ENCODE data around the gene CCDC148. TPM values are rescaled to one million over a fixed set of nuclear protein-coding genes. Genes with fewer than 3 reads are reported as not detected.

CCDC148 gene
- total RNA-seq, 1 donor from 2014 or later = 3.4 TPM

GRCh38 chr2:158432117-158432516 is 24.4 kb downstream of the CCDC148 start:
- DNase-seq (ENCODE audit: low spot score) = no peak

GRCh38 chr2:158414538-158414937 is 42.0 kb downstream of the CCDC148 start:
- DNase-seq (ENCODE audit: low spot score) = no peak

- no peak for DNase-seq (ENCODE audit: low spot score)
Measured at GRCh38 chr2:158413581-158413980, 43.0 kb downstream of the CCDC148 start.

GRCh38 chr2:158412206-158412605 is 44.3 kb downstream of the CCDC148 start:
- DNase-seq (ENCODE audit: low spot score) = no peak

GRCh38 chr2:158411748-158412147 is 44.8 kb downstream of the CCDC148 start:
- DNase-seq (ENCODE audit: low spot score) = no peak

- no peak for DNase-seq (ENCODE audit: low spot score)
Measured at GRCh38 chr2:158410132-158410531, 46.4 kb downstream of the CCDC148 start.

- no peak for DNase-seq (ENCODE audit: low spot score)
Measured at GRCh38 chr2:158407031-158407430, 49.5 kb downstream of the CCDC148 start.

- DNase-seq (ENCODE audit: low spot score) = no peak
Measured at GRCh38 chr2:158405341-158405740, 51.2 kb downstream of the CCDC148 start.

- DNase-seq (ENCODE audit: low spot score) = no peak
Measured at GRCh38 chr2:158403237-158403636, 53.3 kb downstream of the CCDC148 start.

GRCh38 chr2:158402665-158403064 is 53.9 kb downstream of the CCDC148 start:
- DNase-seq (ENCODE audit: low spot score) = no peak

- DNase-seq (ENCODE audit: low spot score) = no peak
Measured at GRCh38 chr2:158395166-158395565, 61.4 kb downstream of the CCDC148 start.

GRCh38 chr2:158394453-158394852 is 62.1 kb downstream of the CCDC148 start:
- no peak for DNase-seq (ENCODE audit: low spot score)

- no peak for DNase-seq (ENCODE audit: low spot score)
Measured at GRCh38 chr2:158393886-158394285, 62.7 kb downstream of the CCDC148 start.

GRCh38 chr2:158392687-158393086 is 63.9 kb downstream of the CCDC148 start:
- DNase-seq (ENCODE audit: low spot score) = no peak

GRCh38 chr2:158391876-158392275 is 64.7 kb downstream of the CCDC148 start:
- DNase-seq (ENCODE audit: low spot score) = no peak

GRCh38 chr2:158391361-158391760 is 65.2 kb downstream of the CCDC148 start:
- DNase-seq (ENCODE audit: low spot score) = no peak

GRCh38 chr2:158388159-158388558 is 68.4 kb downstream of the CCDC148 start:
- no peak for DNase-seq (ENCODE audit: low spot score)

- no peak for DNase-seq (ENCODE audit: low spot score)
Measured at GRCh38 chr2:158385646-158386045, 70.9 kb downstream of the CCDC148 start.

- no peak for DNase-seq (ENCODE audit: low spot score)
Measured at GRCh38 chr2:158381978-158382377, 74.6 kb downstream of the CCDC148 start.

- no peak for DNase-seq (ENCODE audit: low spot score)
Measured at GRCh38 chr2:158381205-158381604, 75.3 kb downstream of the CCDC148 start.

GRCh38 chr2:158380746-158381145 is 75.8 kb downstream of the CCDC148 start:
- DNase-seq (ENCODE audit: low spot score) = no peak

GRCh38 chr2:158378926-158379325 is 77.6 kb downstream of the CCDC148 start:
- DNase-seq (ENCODE audit: low spot score) = no peak

GRCh38 chr2:158366342-158366741 is 90.2 kb downstream of the CCDC148 start:
- DNase-seq (ENCODE audit: low spot score) = no peak

- DNase-seq (ENCODE audit: low spot score) = no peak
Measured at GRCh38 chr2:158359846-158360245, 96.7 kb downstream of the CCDC148 start.

GRCh38 chr2:158357699-158358098 is 98.9 kb downstream of the CCDC148 start:
- DNase-seq (ENCODE audit: low spot score) = no peak

Measured in ureter (tissue), 1 donor.